ENCODE data around the gene ADGRV1.

Gene ADGRV1

DNA sequence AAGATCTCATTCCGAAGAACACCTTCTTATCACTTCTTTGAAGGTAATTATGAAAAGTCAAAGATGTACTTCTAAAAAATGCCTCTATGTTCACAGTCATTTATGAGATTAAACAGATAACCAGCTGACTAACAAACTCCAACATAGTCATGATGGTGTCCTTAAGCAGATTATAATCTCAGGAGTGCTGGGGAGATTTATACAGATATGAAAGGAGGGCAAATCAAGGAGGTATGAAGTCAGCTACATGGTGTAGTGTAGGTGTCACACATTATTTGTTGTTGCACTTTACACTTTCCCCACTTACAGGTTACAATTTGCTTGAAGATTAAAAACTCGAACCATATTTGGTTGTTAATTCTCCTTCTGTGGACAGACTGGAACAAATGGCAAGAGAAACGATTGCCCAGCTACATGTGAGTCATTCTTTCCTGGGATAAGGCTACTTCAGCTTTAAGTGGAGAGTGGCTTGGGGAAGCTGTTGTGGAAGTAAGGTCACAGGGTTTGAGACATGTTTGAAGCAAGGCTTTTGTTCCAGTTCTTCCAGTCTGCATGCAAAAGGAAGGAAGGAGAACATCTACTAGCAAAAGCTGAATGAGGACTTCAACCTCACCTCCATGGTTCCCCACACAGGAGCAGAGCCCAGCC lies 320.1 kb downstream of the ADGRV1 start:
- DNase-seq: no peak

DNA sequence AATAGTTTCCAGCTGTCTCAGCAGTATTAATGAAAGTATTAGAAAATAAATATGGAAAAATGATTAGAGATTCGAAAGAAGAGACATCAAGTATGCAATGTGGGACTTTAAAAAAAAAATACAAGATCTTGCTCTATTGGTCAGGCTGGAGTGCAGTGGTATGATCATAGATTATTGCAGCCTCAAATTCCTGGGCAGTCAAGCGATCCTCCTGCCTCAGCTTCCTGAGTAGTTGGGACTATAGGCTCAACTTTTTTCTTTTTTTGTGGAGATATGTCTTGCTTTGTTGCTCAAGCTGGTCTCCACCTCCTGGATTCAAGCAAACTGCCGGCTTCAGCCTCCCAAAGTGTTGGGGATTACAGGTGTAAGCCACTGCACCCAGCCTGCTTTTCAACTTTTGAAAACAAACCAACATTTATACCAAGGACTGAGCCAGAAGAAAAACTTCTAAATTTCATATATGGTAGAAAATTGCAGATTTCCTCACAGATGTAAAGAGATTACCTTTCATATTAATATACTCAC lies 323.1 kb downstream of the ADGRV1 start:
- DNase-seq: no peak

DNA sequence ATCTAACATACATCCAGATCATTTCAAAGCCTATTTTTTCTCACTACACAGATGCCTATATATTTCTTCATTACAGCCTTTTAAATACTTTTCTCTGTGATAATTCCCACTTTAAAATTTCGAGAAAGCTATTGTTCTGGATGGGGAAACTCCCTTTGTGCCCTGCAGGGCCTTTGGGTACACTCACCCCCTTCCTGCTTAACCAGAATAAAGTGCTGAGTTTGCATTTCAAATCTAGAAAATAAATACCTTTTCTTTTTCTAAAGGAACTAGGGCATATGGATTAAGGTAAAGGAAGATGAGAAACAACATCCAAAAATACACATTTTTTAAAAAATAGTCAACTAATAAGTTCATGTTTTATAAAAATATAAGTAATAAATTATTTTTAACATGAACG lies 323.9 kb downstream of the ADGRV1 start:
- DNase-seq: no peak

DNA sequence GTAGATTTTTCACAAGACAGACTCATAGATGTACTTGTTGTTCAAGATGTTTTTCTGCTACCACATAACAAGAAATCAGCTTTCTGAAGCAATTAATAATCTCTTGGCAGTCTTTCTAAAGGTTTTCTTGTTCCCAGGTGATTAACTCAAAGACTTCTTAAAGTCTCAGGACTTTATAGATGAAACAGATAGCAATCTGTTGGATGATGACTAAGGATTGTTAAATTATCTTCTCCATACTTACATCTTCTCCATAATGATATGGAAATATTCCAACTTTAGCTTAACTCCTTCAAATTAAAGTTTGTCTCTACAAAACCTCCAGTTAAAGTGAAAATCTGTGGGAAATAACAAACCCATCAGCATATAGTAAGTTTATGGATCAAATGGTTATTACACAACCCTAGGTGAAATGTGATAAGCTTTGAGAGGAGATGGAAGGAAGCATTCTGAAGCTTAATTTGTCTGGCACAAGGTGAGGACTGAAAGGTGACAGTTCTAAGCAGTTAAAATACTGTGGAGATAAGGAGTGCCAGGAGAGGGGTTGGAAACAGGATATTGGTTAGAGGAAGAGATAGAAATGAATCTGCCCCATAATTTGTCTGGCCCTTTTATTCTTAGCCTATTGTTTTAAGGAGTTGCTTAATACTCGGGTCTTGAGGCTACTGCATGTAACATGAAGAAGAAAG lies 326.7 kb downstream of the ADGRV1 start:
- DNase-seq: no peak

DNA sequence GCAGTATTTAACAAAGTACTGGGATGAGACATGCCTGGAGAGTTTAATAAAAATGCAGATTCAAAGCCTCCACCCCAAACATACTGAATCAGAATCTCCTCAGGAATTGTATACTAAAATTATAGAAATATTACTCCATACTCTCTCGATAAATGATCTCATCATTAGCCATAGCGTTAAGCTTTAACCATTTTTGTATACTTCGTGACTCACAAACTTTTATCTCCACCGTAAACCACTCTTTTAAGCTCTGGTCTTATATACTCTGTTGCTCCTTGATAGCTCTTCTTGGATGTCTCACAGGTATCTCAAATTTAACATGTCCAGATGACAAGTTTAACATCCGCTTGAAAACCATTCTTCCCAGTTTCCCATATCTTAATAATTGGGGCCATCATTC lies 327.8 kb downstream of the ADGRV1 start:
- no peak for DNase-seq

DNA sequence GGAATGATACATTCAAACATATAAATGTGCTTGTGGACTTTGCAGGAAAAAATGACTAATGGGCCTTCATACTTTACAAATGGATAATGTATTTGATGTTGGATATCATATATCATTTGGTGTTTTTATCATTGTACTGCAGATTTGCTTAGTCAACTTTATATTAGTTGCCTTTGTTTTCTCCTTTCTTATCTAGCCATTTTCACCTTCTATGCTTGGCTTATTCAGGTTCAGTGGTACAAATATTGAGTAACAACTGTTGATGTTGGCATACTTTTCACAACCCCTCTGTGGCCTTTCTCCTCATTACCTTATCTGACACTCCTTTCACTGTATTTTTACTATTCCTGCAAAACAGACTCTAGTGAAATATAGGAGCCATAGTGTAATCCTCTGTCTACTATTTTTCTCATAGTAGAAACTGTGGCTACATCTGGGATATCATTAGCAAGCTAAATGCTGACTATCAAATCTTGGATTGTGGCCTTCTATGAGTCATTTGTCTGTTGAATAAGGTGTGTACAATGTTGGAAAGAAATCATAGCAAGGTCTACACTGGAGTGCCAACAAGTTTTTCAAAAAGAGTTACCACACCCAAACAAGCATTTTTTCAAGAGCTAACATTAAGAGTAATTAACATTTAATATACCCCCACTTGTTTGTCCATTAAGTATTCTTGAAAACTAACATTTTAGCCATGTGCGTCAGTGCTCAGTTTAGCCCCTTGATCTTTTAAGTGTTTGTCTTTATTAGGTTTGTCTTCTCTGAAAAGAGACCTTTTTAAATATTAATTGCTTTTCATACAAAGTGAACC lies 330.1 kb downstream of the ADGRV1 start:
- DNase-seq: no peak

DNA sequence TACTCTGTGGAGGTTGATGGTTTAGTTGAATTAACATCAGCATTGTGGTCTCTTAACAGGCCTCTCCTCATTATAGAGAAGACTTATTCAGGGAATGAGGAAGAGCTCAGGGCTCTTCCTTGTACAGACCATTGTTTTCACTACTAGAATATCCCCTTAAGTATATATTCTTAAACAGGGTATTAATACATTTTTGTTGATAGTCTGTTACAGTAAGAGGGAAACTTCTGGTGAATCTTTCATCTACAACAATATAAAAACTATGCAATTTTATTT lies 330.7 kb downstream of the ADGRV1 start:
- no peak for DNase-seq

DNA sequence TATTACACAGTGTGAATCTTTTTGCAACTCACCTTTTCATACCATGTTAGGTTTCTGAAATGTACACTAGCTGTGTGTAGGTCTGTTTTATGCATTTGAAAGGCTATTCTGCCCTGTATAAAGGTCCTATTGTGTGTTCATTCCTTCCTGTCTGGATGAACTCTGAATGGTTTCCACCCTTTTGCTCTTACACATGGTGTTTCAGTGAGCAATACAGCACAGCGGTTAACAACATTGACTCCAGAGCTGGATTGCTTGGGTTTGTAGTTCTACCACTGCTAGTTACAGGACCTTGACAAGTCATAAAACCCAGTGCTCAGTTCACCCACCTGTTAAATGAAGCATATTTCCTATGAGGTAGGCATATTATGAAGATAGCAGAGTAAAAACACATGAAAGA lies 331.6 kb downstream of the ADGRV1 start:
- no peak for DNase-seq

DNA sequence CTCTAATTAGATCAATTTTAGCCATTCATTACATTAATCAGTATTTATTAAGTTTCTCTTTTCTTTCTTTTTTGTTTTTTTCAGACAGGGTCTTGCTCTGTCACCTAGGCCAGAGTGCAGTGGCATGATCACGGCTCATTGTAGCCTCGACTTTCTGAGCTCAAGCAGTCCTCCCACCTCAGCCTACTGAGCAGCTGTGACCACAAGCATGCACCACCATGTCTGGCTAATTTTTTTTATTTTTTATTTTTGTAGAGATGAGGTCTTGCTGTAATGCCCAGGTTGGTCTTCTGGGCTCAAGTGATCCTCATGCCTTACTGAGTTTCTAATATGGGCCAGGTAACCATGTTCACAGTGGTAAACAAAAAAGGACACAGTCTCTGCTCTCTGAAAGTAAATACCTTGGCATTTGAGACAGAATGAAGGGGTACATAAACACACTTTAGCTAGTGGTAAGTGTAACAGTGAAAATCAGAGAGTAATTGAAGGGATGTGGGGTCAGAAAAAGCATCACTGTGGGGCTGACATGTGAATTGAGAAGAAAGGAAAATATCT lies 336.3 kb downstream of the ADGRV1 start:
- DNase-seq: no peak

DNA sequence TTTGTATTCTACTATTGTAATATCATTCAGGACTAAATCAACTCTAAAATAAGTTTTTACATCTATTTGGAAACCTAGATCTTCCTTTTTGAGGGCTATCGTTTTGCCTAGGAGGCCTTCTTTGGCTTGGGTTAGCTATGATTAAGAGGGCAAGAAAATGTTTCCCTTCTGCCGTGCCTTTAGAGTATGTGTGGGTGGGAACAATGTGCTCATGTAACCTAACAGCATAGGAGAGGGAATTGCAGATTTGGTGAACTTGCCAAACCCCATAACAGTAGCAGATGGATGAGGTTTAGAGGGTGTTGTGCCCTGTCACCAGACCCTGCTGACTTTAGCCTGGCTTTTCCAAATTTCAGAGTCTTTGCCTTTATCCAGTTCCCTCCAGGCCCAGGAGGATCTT lies 339.0 kb downstream of the ADGRV1 start:
- no peak for DNase-seq

DNA sequence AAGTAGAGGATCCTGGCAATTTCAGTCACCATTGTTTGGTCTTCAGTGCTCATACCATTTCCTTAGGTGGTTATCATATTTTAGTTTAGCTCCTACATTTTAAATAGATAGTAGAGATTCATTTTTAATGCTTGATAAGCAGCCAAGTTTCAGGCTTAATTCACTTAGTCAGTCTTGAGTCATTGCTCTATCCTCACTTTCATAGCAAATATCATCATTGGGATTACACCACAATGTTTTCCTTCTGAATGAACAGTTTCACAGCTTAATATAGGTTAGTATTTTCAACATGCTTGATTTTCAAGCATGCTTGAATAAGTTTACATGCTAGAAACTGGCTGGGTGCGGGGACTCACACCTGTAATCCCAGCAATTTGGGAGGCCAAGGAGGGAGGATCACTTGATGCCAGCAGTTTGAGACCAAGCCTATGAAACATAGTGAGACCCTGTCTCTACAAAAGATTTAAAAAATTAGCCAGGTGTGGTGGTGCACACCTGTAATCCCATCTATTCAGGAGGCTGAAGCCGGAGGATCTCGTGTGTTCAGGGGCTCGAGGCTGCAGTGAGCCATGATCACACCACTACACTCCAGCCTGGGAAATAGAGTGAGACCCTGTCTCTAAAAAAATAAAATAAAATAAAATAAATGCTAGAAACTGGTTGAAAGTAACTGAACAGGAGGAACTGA lies 339.9 kb downstream of the ADGRV1 start:
- DNase-seq: no peak

DNA sequence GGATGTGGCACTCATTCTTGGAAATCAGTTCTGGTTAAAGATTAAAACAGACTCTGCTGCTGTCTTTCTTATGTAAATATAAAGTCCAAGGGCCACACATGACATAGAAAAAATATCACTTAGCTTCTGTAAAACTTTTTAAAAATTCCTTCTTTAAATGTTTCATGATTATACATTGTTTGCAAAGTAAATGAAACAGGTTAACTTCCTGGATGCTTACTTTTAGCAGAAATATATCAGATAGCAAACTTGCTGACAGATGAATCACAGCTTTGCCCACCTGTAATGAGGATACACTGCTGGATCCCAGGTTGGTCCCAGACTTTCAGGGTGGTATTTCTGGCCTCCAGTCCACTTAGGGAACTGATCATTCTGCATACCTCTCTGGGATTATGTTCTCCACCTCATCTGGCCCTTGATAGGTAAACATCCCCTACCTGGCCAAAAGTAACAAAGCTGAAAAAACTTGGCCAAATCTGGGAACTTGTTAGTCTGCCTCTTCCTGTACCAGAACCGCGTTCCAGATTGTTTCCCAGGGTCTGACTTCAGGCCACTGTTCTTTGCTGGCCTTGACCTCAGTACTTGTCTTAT lies 340.5 kb downstream of the ADGRV1 start:
- DNase-seq: no peak

DNA sequence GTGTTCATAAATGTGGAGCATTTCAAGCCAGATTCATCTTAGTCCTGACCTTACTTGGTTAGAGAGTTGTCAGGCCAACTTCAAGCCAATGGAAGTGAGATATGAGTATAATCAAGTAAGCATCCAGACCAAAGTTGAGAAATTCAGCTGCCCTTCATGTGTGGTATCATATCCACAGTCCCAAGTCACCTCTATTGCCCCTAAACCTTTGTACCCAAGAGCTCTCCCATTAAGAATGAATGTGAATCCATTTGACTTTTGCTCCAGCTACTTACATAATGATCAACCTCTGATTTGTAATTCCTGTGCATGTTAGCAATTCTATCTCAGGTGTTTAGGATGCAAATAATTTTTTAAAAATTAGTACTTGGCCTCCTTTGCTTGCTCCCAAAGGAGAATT lies 342.7 kb downstream of the ADGRV1 start:
- no peak for DNase-seq

DNA sequence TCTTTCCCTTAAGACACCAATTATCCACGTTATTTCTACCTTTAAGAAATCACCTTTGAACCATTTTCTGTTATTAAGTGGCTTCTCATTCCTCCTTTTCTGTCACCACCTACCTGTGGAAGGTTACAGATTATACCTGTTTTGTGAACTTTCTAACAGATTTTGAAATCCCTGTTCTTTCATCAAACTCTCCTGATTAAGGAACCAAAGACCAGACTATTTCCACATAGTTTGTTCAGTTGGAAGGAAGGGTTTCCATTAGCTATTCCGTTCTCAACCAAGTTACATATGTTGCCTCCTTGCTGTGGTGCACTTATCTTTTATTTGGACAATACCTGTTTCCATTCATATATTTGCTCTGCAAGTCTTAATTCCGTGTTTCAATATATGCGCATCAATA lies 343.6 kb downstream of the ADGRV1 start:
- DNase-seq: no peak

DNA sequence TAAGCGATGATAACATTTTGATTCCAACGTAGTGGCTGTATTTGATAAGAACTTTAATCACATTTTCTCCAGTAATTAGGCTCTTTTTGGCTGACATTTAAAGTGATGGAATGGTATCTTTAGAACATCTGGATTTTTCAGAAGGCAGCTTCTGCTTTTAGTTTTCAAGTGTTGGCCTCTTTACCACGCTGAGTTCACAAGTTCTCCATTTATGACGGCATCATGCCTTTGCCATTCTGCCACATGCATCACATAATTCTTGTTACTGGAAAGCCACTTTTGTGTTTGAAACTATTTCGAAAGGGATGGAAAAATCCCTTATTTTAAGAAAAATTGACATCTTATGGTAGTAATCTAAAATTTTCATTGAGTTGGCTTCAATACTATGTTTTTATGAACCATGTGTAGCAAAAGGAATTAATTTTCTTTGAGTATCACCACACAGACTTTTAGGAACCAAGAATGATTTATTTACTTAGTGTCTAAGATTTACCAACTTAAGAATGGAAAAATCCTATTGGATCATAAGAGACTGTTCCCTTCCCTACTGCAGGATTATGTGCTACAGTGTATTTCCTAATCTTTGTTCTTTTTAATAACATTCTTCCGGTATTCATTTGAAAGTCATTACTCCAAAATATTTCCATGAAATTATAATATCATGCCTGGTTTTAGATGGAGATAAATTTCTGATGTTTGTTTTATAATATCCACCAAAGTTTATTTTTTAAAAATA lies 344.2 kb downstream of the ADGRV1 start:
- DNase-seq: no peak

DNA sequence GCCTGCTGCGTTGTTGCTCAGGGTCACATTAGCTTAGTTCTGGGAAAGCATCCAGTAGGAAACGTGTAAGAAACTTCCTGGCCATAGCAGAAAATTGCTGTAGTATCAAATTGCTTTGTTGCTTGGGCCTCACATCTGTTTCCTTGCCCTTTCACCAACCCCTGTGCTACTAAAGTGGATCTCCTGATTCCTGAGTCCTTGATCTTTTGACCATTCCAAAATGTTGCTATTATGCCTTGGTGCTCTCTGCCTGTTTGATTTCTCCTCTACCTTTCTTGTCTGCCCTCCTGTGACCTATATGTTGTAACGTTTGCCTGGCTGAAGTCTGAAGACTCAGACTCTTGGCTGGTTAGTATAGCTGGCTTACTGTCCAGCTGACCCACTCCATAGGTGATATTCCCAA lies 350.5 kb downstream of the ADGRV1 start:
- DNase-seq: no peak

DNA sequence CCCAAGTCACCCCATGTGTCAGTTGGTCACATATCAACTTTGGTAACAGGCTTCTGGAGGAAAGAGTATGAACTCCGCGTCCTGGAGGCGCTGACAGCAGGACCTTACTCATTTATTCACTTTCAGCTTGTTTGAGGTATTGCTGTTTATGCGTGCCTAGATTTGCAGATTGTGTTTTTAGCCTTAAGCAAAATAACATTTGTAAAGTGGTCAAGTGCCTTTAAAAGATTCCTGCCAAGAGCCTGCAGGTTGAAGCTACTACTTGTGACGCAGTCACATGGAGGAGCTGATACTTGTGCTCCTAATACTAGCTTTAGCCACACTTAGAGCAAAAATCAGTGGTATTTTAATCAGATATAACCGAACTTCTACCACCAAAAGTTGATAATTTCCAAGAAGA lies 351.3 kb downstream of the ADGRV1 start:
- no peak for DNase-seq

DNA sequence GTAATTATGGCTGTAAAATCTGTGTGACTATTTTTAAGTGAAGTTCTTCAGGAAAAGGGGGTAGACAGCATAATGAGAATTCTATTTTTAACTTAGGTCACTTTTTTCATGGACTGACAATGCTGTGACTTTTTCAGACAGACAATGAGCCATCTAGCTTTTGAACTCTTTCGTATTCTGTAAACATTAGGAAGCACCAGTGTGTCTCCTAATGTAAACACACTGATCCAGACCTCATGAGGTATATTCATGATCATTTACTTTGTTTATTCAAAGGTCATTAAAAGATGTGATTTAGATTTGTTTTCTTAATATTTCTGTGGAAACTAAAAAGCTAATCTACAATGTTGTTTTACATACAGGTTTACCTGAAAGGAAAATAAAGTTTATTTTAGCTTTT lies 352.6 kb downstream of the ADGRV1 start:
- no peak for DNase-seq

DNA sequence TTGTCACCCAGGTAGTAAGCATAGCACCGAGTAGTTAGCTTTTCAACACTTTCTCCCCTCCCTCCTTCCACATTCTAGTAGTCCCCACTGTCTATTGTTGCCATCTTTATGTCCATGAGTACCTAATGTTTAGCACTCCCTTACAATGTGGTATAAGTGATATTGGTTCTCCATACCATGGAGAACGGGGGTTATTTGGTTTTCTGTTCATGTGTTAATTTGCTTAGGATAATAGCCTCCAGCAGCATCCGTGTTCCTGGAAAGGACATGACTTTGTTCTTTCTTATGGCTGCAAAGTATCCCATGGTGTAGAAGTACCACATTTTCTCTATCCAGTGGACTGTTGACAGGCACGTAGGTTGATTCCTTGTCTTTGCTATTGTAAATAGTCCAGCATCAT lies 353.9 kb downstream of the ADGRV1 start:
- DNase-seq: no peak

DNA sequence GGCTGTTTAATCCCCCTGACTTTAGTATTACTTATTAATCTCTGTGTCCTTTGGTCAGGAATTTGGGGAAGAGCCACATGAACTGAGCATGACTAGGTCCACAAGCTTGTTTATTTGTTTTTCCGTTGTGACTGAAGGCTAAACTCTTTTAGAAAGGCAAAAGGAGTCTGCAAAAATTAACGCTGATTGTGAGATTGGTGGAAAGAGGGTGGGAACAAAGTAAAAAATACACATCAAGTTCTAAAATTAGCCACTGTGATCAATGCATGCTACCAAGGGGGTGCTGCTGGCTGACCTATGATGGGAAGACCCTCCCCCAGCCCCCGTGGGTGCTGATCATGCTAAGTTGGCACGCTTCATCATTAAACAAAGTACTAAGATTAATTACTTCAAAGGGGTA lies 356.8 kb downstream of the ADGRV1 start:
- no peak for DNase-seq

DNA sequence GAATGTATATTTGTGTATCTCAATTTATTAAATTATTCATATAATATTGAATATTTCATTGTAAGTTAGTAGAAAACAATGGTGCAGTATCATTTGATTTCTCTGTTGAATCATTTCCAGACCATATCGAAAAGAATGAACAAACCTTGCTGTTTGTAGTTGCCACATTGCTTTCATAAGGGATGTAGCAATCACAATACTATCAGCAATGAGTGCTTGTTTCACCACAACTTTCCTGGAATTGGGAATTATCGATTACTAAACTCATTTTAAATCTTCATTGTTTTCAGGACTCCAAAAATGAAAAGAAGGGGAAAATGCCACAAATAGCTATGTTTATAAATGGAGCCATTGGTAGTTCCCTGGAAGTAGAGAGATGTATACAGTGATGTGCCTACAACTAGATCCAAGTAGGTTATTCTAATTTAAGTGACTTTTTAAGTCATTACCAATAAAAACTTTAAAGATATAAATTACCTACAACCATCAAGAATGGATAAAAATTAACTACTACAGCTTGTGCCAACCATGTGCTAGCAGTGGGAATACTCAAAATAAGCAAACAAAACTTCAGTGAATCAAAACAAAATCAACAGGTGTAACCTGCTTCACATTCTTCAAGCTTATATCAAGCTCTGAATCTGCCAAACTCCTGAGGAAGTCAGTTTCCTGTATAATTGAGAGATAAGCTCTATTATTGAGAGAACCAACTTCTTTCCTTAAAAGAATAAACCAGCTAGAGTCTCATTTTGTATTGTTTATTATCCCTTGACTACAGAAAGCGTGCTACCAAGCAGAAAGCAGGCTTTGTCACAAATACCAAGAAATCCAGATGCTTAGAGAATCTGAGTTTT lies 358.6 kb downstream of the ADGRV1 start:
- no peak for DNase-seq
